T follicular helper cell (primary cell): ENCODE results near the gene DHRS1.
"Not testable (repeated sequence)": the region's sequence is repeated elsewhere in the genome, so short reads cannot be mapped to it uniquely, and the experiment has no call there.

ENCODE experiments used
- DNase-seq: peaks from one replicate; pipeline ENCODE4 v3.0.0-alpha.2; 2020; ENCODE audit warnings: low read depth

DHRS1 gene

GRCh38 chr14:24327914-24328313 is 28.3 kb upstream of the DHRS1 start:
- not testable (repeated sequence) for DNase-seq

GRCh38 chr14:24327303-24327702 is 27.7 kb upstream of the DHRS1 start:
- no peak for DNase-seq

- no peak for DNase-seq
Observed at GRCh38 chr14:24325963-24326362, 26.4 kb upstream of the DHRS1 start.

- no peak for DNase-seq
Observed at GRCh38 chr14:24325041-24325530, 25.5 kb upstream of the DHRS1 start.

- DNase-seq: no peak
Observed at GRCh38 chr14:24324024-24324423, 24.4 kb upstream of the DHRS1 start.

DNA sequence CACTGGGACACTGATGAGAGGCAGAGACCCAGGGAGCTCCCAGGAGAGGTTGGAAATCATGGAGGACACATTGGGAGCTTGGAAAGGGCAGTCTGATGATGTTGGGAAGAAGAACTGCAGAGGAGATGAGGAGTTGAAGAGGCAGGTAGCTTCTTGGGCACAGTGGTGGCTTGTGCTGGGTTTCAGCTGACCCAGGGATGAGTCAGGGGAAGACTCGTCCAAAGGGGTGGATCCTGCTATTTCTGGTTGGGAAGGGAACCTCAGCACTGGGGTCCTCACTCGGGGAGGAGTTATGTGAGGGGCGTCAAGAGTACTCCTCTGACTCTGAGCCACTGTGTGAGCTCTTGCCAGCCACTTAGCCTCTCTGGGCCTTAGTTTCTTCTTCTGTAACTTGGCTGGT is 23.8 kb upstream of the DHRS1 start:
- no peak for DNase-seq

GRCh38 chr14:24322672-24323071 is 23.1 kb upstream of the DHRS1 start:
- DNase-seq: no peak

- DNase-seq: no peak
Observed at GRCh38 chr14:24321212-24321975, 21.8 kb upstream of the DHRS1 start.

- no peak for DNase-seq
Observed at GRCh38 chr14:24317141-24317928, 17.8 kb upstream of the DHRS1 start.

DNA sequence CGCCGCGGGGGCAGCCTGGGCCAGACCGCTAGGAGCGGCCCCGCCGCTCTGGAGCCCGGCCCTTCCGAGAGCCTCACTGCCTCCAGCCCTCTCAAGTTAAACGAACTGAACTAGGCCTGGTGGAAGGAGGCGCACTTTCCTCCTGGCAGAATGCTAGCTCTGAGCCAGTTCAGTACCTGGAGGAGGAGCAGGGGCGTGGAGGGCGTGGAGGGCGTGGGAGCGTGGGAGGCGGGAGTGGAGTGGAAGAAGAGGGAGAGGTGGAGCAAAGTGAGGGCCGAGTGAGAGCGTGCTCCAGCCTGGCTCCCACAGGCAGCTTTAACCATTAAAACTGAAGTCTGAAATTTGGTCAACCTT is 17.0 kb upstream of the DHRS1 start:
- DNase-seq: no peak

GRCh38 chr14:24315807-24316596 is 16.4 kb upstream of the DHRS1 start:
- DNase-seq: no peak

DNA sequence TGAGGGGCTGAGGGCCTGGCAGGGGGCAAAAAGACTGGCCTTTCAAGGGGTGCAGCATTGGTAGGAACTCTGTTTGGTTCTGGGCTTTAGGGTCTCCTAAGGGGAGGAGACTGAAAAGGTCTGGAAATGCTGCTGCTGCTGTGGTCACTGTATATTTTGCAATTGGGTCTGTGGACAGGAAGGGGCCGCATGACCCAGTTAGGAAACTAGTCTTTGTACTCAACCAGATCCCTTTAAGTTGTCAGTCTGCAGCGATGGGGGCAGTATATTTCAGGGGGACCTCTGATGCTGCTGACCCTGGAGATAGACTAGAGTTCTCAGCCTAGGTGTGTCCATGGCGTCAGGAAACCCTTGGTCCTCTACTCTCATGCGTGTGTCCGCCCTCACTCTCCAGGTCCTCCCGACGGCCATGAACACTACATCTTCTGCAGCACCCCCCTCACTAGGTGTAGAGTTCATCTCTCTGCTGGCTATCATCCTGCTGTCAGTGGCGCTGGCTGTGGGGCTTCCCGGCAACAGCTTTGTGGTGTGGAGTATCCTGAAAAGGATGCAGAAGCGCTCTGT is 15.7 kb upstream of the DHRS1 start:
- DNase-seq: no peak

- no peak for DNase-seq
Observed at GRCh38 chr14:24314377-24315193, 15.0 kb upstream of the DHRS1 start.

DNA sequence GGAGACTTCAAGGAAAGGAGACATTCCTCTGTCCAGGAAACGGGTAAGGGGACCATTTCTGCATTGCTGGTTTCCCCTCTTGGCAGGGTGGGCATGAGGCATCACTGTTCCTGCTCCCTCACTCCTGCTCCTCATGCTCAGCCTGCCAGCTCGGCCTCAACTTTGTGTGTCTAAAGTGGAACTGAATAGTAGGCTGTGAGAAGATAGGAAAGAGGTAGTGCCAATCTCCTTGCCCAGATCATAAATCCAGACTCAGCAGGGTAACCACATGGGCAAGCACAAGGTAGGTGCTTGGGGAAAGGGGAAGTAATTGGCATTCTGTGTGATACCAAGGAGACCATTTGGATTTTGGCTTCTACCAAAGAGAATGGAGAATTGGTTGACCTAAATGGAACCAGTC is 14.3 kb upstream of the DHRS1 start:
- DNase-seq: no peak

DNA sequence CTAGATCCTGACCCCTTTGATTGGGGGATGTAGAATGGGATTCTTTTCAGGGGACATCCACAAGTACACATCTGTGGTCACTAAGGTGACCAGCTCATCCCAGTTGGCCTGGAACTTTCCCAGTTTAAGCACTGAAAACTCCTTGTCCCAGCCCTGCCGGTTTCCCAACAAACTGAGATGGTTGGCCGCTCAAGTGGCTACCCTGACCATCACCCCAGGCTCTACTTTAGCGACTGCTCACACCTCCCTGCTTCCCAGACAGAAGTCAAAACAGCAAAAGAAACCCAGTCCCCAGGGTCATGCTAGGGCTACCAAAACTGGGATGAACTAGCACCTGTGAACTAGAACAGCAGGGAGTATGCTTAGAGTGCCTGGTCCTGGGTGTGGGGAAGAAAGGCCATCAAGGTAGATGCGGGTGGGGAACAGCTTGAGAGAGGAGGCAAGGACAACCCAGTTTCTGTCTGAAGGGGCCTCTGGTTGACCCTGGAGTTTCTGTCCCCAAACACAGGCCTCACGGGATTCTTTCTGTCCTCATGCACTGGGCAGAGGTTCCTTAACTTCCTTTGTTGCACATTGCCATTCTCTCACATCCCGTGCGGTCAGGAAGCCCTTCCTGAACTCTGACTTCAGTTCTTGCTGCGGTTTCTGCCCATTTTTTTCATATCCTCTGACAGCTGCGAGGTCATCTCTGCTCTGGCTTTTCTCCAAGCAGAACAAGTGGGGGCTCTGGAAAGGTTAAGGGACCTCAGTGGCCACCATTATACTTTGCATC is 13.3 kb upstream of the DHRS1 start:
- DNase-seq: no peak

DNA sequence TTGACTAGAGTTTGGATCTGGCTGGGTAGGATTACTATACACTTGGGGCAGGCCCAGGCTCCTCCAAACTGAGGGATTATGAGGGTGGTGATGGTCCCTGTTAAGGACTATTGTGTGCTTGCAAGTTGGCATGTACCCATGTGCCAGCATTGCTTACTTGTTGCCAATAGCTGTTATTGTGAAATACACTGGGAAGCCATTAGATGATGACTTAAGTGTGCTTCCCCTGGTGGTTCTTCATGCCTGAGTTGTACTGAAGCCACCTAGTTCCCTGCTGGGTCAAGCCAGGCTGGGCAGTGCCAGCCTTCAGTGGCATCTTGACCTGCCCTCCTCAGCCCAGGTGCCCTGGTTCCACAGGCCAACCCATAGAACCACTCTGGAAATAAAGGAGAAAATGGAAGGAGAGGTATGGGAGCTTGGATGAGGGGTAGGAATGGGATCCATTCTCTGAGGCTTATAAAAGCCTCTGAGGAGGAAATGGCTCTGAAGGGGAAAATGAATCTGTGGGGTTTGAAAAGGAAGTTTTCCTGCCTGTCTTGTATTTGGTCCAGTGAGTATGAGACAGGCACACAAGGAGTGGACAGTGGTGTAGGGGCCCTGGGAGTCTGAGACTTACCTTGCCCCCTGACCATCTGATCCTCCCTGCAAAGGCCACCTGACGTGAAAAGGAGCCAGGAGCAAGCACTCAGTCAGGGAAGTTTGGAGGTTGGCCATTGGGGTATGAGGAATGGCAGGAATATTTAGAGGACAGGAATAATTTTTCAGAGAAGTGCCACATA is 12.4 kb upstream of the DHRS1 start:
- DNase-seq: no peak

- peak; percentile 43 for DNase-seq
Observed at GRCh38 chr14:24310646-24311604, 11.3 kb upstream of the DHRS1 start, which contains the start of gene LTB4R. LTB4R (plus strand) TSS chr14:24311502; CDS start chr14:24315652, 4,150 bp downstream.

DNA sequence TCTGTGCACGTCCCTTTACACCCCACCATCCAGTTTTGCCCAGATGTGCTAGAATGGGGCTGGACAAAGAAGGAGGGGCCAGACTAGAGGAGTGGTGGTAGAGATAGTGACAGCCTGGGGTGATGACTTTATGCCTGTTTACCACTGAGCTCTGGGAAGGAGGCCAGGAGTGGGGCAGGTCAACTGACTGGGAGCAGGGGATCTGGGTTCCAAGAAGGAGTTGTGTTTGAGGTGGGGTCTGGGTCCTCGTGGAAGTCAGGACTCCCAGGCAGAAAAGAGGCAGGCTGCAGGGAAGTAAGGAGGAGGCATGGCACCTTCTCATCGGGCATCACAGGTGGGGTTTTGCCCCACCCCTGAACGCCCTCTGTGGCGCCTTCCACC is 10.7 kb upstream of the DHRS1 start:
- DNase-seq: no peak
